Measurements from ENCODE around the gene ARRDC1.

The ARRDC1 gene

GRCh38 chr9:137638680-137639079 is 33.2 kb downstream of the ARRDC1 start:
- no peak for DNase-seq

GRCh38 chr9:137639303-137640051 is 34.0 kb downstream of the ARRDC1 start:
- DNase-seq, result no peak

- DNase-seq, result no peak
Observed at GRCh38 chr9:137640862-137641261, 35.4 kb downstream of the ARRDC1 start.

DNA sequence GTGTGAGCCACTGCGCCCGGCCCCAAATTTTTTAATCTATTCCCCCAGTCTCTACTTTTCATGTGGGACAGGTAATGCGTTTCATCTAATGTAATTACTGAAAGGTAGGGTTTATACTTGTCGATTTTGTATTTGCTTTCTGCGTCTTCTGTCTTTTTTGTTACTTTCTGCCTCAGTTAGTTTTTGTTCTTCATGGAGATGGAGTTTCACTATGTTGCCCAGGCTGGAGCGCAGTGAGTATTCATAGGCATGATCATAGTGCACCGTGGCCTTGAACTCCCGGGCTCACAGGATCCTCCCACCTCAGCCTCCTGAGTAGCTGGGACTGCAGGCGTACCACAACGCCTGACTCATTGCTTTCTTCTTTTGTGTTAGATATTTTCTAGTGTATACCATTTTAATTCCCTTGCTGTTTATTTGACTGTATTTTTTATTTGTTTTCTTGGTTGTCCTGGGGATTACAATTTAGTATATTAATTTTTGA is 36.7 kb downstream of the ARRDC1 start:
- DNase-seq, result no peak

DNA sequence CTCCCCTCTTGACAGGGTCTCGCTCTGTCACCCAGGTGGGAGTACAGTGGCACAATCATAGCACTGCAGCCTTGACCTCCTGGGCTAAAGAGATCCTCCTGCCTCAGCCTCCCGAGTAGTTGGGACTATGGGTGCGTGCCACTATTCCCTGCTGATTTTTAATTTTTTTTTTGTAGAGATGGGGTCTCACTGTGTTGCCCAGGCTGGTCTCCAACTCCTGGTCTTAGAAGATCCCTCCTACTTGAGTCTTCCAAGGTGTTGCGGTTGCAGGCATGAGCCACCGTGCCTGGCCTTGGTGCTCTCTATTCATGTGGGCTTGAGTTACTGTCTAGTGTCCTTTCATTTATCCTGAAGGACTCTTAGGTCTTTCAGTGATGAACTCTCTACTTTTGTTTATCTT is 37.4 kb downstream of the ARRDC1 start:
- no peak for DNase-seq

DNA sequence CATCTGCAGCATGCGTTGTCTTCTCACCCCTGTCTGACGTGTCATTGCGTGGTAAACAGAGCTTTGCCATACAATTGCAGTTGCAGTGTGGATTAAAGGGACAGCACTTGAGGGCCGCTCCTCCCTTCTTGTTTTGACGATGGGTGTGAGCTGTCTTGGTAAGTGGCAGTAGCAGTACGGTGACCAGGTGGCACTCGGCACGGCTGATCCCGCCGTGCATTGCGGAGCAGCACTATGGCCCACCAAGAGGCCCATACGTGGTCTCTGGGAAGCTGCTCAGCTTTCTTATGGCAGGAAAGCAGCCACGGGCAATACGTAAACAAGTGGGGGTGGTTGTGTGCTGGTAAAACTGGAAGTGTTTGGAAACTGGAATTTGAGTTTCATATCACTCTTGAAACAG is 38.4 kb downstream of the ARRDC1 start:
- DNase-seq, result no peak

GRCh38 chr9:137645211-137645610 is 39.7 kb downstream of the ARRDC1 start:
- no peak for DNase-seq

DNA sequence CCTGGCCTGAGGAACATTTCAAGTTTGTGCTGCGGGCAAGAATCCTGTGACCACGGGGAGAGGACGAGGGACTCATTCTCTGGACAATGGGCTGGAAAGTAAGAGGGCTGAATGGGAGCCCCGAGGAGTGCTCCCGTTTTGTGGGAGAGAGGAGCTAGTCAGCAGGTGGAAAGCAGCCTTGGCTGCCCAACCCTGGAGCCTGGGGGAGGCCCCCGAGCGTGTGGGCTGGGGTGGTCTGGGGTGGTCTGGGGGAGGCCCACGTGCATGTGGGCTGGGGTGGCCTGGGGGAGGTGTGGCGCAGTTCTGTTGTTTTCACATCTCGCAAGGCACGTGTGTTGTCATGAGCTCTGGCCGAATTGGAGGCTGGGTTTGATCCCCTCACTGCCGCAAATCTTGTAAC is 40.9 kb downstream of the ARRDC1 start:
- no peak for DNase-seq

DNA sequence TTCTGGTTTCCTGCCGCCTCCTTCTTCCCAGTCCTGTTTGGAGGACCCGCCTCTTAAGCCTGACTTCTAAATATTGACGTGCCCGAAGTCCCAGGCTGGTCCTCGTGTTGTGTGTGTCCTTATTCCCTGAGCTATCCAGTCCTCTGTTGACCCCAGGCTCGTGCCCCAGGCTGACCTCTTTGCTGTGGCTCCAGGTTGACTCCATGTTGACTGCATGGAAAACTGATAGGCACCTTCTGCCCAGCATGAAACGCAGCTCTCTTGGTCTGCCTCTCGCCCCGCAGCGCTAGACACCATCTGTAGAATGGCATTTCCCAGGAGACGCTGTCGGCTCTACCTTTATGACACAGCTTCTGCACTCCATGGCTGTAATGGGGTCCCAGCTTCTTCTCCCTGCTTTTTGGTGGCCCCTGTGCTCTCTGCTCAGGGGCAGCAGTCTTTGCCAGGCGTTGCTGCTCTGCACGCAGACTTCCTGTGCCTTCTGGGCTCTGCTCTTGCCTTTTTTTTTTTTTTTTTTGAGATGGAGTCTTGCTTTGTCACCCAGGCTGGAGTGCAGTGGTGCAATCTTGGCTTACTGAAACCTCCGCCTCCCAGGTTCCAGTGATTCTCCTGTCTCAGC is 41.7 kb downstream of the ARRDC1 start:
- DNase-seq, result no peak

DNA sequence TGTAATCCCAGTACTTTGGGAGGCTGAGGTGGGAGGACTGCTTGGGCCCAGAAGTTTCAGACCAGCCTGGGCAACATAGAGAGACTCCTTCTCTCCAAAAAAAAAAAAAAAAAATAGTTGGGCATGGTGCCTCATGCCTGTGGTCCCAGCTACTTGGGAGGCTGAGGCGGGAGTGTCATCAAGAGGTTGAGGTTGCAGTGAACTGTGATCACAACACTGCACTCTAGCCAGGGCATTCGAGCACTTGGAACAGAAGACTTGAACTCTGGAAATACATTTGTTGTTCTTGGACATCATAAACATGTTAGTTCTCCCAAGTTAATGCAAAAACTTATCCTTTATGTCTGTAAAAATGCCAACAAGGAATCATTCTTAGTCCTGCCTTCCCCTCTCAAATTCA is 42.9 kb downstream of the ARRDC1 start:
- no peak for DNase-seq

GRCh38 chr9:137649553-137649952 is 44.1 kb downstream of the ARRDC1 start:
- no peak for DNase-seq

- DNase-seq, result no peak
Observed at GRCh38 chr9:137650259-137650658, 44.8 kb downstream of the ARRDC1 start.

DNA sequence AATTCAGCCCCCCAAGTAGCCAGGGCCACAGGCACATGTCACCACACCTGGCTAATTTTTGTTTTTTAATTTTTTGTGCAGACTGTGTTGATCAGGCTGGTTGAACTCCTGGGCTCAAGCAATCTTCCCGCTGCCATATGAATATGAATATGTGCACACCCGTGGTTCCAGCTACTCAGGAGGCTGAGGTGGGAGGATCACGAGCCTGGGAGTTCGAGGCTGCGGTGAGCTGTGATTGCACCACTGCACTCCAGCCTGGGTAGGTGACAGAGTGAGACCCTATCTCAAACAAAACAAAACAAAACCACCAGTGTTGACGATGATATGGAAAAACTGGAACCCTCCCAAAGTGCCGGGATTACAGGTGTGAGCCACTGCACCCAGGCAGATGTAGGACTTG is 45.3 kb downstream of the ARRDC1 start:
- DNase-seq, result no peak

GRCh38 chr9:137656416-137656815 is 50.9 kb downstream of the ARRDC1 start:
- DNase-seq, result no peak

- no peak for DNase-seq
Observed at GRCh38 chr9:137657606-137658005, 52.1 kb downstream of the ARRDC1 start.

DNA sequence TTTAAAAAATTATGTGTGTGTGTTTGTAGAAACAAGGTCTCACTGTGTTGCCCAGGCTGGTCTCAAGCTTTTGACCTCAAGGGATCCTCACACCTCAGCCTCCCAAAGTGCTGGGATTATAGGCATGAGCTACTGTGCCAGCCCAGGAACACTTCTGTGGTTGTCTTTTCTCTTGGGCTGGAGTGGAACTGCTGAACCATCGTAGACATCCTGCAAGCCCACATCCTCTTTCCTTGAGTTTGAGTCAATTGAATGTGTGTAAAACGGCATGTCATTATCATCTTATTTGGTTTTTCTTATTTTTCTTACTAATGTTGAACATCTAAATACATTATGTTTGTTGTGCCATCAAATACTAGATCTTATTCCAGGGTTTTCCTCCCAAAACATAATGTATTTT is 53.3 kb downstream of the ARRDC1 start:
- DNase-seq, result no peak

- no peak for DNase-seq
Observed at GRCh38 chr9:137660144-137660543, 54.7 kb downstream of the ARRDC1 start.

- DNase-seq, result no peak
Observed at GRCh38 chr9:137663584-137663983, 58.1 kb downstream of the ARRDC1 start.

DNA sequence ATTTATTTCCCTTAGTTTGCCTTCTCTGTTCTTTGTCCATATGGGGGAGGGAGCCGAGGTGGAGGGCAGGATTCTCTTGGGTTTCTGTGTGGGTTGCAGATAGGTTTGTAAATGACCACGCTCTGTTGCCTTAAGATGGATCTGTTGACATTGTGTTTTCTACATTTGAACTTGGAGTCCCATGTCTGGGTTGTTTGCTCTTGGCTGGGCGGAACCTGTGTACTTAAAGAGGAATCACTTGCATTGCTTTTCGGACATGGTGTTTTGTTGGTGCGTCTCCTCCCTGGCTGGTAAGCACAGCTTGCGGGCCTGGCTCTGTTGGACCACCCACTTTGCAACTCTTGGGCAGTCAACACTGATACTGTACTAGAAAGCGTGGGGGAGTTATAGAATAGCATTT is 59.2 kb downstream of the ARRDC1 start:
- DNase-seq, result no peak

All from hypothalamus (tissue), 51 donors.